HL-60 (cell line): ENCODE results near the gene POLH.
"Not testable (repeated sequence)": the region's sequence is repeated elsewhere in the genome, so short reads cannot be mapped to it uniquely, and the experiment has no call there.

Source experiments
- CTCF ChIP-seq: IDR thresholded peaks from one replicate; pipeline ENCODE4 v1.5.1; 2011; ENCODE audit warnings: low read length, control low read depth, inconsistent platforms; ENCODE audit not compliant: insufficient read depth
- POLR2AphosphoS5 ChIP-seq: IDR thresholded peaks from 2 replicates; pipeline ENCODE4 v1.6.1; 2012; ENCODE audit warnings: low read depth
- SPI1 ChIP-seq: IDR thresholded peaks from 2 replicates; pipeline ENCODE4 v1.6.1; 2012; ENCODE audit warnings: low read depth, mild to moderate bottlenecking, borderline replicate concordance

- not testable (repeated sequence) for TF ChIP-seq CTCF, SPI1, POLR2AphosphoS5
These were observed 57.0 kb downstream of the POLH start for GRCh38 chr6:43633002-43633401.
